Testis (tissue), 3 donors: ENCODE results near the gene RALGPS2. TPM values are rescaled to one million over a fixed set of nuclear protein-coding genes. Genes with fewer than 3 reads are reported as not detected.

Experiments
- DNase-seq: peaks from one replicate; pipeline ENCODE4 v3.0.0-alpha.2; 2019
- H3K27ac ChIP-seq, 2 donors: fragments of 200-600 bp; sonication (generic); one replicate each; pipeline ENCODE4 v1.5.1; 2019
- H3K27me3 ChIP-seq: fragments of 200-600 bp; sonication (generic); one replicate; pipeline ENCODE4 v1.5.1; 2019
- H3K36me3 ChIP-seq: fragments of 200-600 bp; sonication (generic); one replicate; pipeline ENCODE4 v1.5.1; 2017; ENCODE audit warnings: low read depth; ENCODE audit errors: missing control alignments
- H3K4me1 ChIP-seq: fragments of 200-600 bp; sonication (generic); one replicate; pipeline ENCODE4 v1.5.1; 2019
- H3K4me3 ChIP-seq, 2 donors: fragments of 200-600 bp; sonication (generic); one replicate each; pipeline ENCODE4 v1.5.1; 2017 to 2019
- H3K9me3 ChIP-seq: fragments of 200-600 bp; sonication (generic); one replicate; pipeline ENCODE4 v1.5.1; 2017
- CTCF ChIP-seq, 3 experiments: fragments of 450-650 bp in 2 of 3; fragments of 200-600 bp in 1 of 3; sonication (generic) in 1 of 3; IDR thresholded peaks; one replicate each; pipeline ENCODE4 v1.5.1; 2016 to 2019; ENCODE audit warnings: antibody characterized with exemption in 3 of 3, mild to moderate bottlenecking in 2 of 3, moderate library complexity in 1 of 3
- POLR2A ChIP-seq: fragments of 450-650 bp; IDR thresholded peaks from one replicate; pipeline ENCODE4 v1.6.1; 2017; ENCODE audit warnings: antibody characterized with exemption, mild to moderate bottlenecking, moderate library complexity
- WGBS, 2 donors: methylation state at CpG; one replicate each; pipeline ENCODE4 v1.1.5; 2018; 5-methylcytosine and 5-hydroxymethylcytosine counted together
- intact Hi-C: fragments of 100-400 bp; cut with DNase I; formaldehyde crosslinking; loops from one replicate; pipeline ENCODE4 v1.15.1; 2023; ENCODE audit warnings: low total_unique reads
- polyA plus RNA-seq: library from polyadenylated mRNA; stranded (reverse); fragments of 350-450 nt; fragmentation: Illumina TruSeq; extraction: RNeasy Lipid Tissue Mini Kit (QIAGEN cat#74804); gene quantifications from one replicate; pipeline ENCODE4 v1.2.3, GENCODE V29; 2014; ENCODE audit warnings: low read depth, low replicate concordance; ENCODE audit not compliant: insufficient read depth
- total RNA-seq, 2 donors: library from RNA; depleted of rRNA; stranded (reverse); fragments of >200 nt; gene quantifications; one replicate each; pipeline ENCODE4 v1.2.3, GENCODE V29; 2016

Gene RALGPS2
- total and polyA plus RNA-seq, 3 donors from 2014 or later, result 56.3 to 224 (median 78.6) TPM

GRCh38 chr1:178702146-178702545 is 22.9 kb upstream of the RALGPS2 start:
- Histone ChIP-seq H3K4me3 (no peak overlapping the region), H3K36me3 (no peaks in the 10 kb centered on the region), H3K27ac (no peak overlapping the region), H3K27me3 (no peaks in the 10 kb centered on the region), H3K4me1 (no peaks in the 10 kb centered on the region), H3K9me3 (no peaks in the 10 kb centered on the region)
- TF ChIP-seq POLR2A (no peak), CTCF (IDR thresholded peaks at IDR 0.05) (no peak)
- intact Hi-C loops, result no loop called here
- WGBS, 2 donors, result 72 to 73% methylated on average over 2 of the region's 2 CpGs
- no peak for DNase-seq

DNA sequence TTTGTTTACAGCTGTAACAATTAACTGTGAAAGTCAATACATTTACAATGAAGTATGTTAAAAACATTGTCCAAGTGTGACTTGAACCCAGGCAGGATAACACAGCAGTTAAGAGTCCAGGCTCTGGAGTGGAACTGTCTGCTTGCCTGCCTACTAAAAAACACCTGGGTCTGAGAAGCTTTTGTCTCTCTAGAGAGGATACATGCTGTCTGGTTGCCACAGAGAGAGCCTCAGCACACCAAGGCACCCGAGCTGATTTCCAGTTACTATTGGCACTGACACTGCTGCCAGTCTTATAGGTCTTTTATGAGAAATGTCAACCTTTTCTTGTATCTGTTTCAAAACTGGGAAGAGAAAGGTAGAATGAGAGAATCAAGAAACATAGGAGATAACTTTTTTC is 20.2 kb upstream of the RALGPS2 start:
- no peak for DNase-seq
- TF ChIP-seq POLR2A, result no peak
- no peak for TF ChIP-seq CTCF (IDR thresholded peaks at IDR 0.05)
- intact Hi-C loops, result no loop called here
- Histone ChIP-seq H3K27me3 (no peaks in the 10 kb centered on the region), H3K4me3 (no peak overlapping the region), H3K9me3 (no peaks in the 10 kb centered on the region), H3K36me3 (no peaks in the 10 kb centered on the region), H3K4me1 (no peaks in the 10 kb centered on the region), H3K27ac (no peak overlapping the region)
- 83 to 100% methylated on average over 1 of the region's 1 CpG for WGBS, 2 donors

DNA sequence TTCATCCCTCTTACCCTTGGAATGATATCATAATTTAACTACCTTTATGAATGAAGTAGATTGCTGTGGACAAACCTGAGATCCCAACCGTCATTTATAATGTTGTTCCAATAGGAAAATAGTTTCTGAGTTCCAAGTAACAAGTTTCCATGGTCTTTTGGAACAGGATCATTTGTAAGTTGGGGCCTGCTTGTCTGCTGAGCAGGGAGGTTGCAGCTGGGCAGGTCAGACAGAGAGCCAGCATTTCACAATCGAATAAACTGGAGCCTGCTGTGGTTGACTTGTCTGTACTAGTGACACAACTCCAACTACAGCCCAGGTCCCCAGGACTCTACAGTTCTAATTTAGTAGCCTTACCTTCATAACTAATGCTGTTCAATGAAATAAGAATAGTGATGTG is 18.6 kb upstream of the RALGPS2 start:
- H3K27me3 ChIP-seq, result no peaks in the 10 kb centered on the region
- intact Hi-C loops, result no loop called here
- no peak overlapping the region for H3K27ac ChIP-seq
- WGBS, 2 donors, result 63 to 65% methylated on average over 2 of the region's 2 CpGs
- TF ChIP-seq CTCF (IDR thresholded peaks at IDR 0.05), result no peak
- no peak overlapping the region for H3K4me3 ChIP-seq
- no peaks in the 10 kb centered on the region for H3K4me1 ChIP-seq
- no peaks in the 10 kb centered on the region for H3K9me3 ChIP-seq
- peak; percentile 41 for DNase-seq
- H3K36me3 ChIP-seq, result no peaks in the 10 kb centered on the region

GRCh38 chr1:178713259-178713658 is 11.8 kb upstream of the RALGPS2 start:
- no peak overlapping the region for H3K4me3 ChIP-seq
- no peaks in the 10 kb centered on the region for H3K9me3 ChIP-seq
- no peaks in the 10 kb centered on the region for H3K4me1 ChIP-seq
- intact Hi-C loops, result no loop called here
- WGBS, 2 donors, result 58 to 59% methylated on average over 2 of the region's 2 CpGs
- no peak overlapping the region for H3K27ac ChIP-seq
- no peak for TF ChIP-seq POLR2A
- TF ChIP-seq CTCF (IDR thresholded peaks at IDR 0.05), result no peak
- no peaks in the 10 kb centered on the region for H3K36me3 ChIP-seq
- no peak for DNase-seq
- no peaks in the 10 kb centered on the region for H3K27me3 ChIP-seq

- H3K27me3 ChIP-seq, result no peaks in the 10 kb centered on the region
- no peak overlapping the region for H3K4me3 ChIP-seq
- H3K27ac ChIP-seq, result no peak overlapping the region
- no peaks in the 10 kb centered on the region for H3K4me1 ChIP-seq
- no peaks in the 10 kb centered on the region for H3K36me3 ChIP-seq
- 95 to 97% methylated on average over 4 of the region's 4 CpGs for WGBS, 2 donors
- TF ChIP-seq CTCF (IDR thresholded peaks at IDR 0.05) (no peak), POLR2A (no peak)
- intact Hi-C loops, result no loop called here
- no peaks in the 10 kb centered on the region for H3K9me3 ChIP-seq
- DNase-seq, result no peak
Measured at GRCh38 chr1:178714453-178714852, 10.6 kb upstream of the RALGPS2 start.
